Suprapubic skin (tissue), 4 donors: ENCODE results near the gene CDK5. TPM values are rescaled to one million over a fixed set of nuclear protein-coding genes. Genes with fewer than 3 reads are reported as not detected.

ENCODE experiments used
- DNase-seq, 2 donors: peaks; one replicate each; pipeline ENCODE4 v3.0.0-alpha.2; 2019; ENCODE audit warnings: low spot score in 2 of 2
- H3K27ac ChIP-seq: fragments of 200-600 bp; sonication (generic); one replicate; pipeline ENCODE4 v1.5.1; 2019
- H3K27me3 ChIP-seq: fragments of 200-600 bp; sonication (generic); one replicate; pipeline ENCODE4 v1.5.1; 2019
- H3K36me3 ChIP-seq: fragments of 200-600 bp; sonication (generic); one replicate; pipeline ENCODE4 v1.5.1; 2019
- H3K4me1 ChIP-seq: fragments of 200-600 bp; sonication (generic); one replicate; pipeline ENCODE4 v1.5.1; 2019
- H3K4me3 ChIP-seq: fragments of 200-600 bp; sonication (generic); one replicate; pipeline ENCODE4 v1.5.1; 2019; ENCODE audit warnings: mild to moderate bottlenecking
- H3K9me3 ChIP-seq: fragments of 200-600 bp; sonication (generic); one replicate; pipeline ENCODE4 v1.5.1; 2019
- EP300 ChIP-seq: sonication (generic); formaldehyde crosslinking; IDR thresholded peaks from one replicate; pipeline ENCODE4 v1.6.1; 2017; ENCODE audit warnings: antibody characterized with exemption
- POLR2A ChIP-seq, 2 donors: fragments of 450-650 bp; IDR thresholded peaks; one replicate each; pipeline ENCODE4 v1.6.1; 2017; ENCODE audit warnings: antibody characterized with exemption in 2 of 2, mild to moderate bottlenecking in 2 of 2, moderate library complexity in 2 of 2
- POLR2AphosphoS5 ChIP-seq, 3 donors: sonication (generic); formaldehyde crosslinking; IDR thresholded peaks; one replicate each; pipeline ENCODE4 v1.6.1; 2017; ENCODE audit warnings: antibody characterized with exemption in 3 of 3
- WGBS: methylation state at CpG from one replicate; pipeline ENCODE4 v1.1.5; 2018; 5-methylcytosine and 5-hydroxymethylcytosine counted together
- total RNA-seq, 4 donors: library from RNA; depleted of rRNA; stranded (reverse); fragments of >200 nt; gene quantifications; one replicate each; pipeline ENCODE4 v1.1.0, GENCODE V29; 2016
- TF ChIP-seq, protein P1 (sequence below), 2 donors: fragments of 200-600 bp in 1 of 2; fragments of 450-650 bp in 1 of 2; sonication (generic) in 1 of 2; IDR thresholded peaks; one replicate each; pipeline ENCODE4 v1.5.1; 2016 to 2019; ENCODE audit warnings: antibody characterized with exemption in 2 of 2, mild to moderate bottlenecking in 1 of 2, moderate library complexity in 1 of 2

The CDK5 gene
- total RNA-seq, 4 donors from 2014 or later, result 7.7 to 14.7 (median 13.4) TPM

DNA sequence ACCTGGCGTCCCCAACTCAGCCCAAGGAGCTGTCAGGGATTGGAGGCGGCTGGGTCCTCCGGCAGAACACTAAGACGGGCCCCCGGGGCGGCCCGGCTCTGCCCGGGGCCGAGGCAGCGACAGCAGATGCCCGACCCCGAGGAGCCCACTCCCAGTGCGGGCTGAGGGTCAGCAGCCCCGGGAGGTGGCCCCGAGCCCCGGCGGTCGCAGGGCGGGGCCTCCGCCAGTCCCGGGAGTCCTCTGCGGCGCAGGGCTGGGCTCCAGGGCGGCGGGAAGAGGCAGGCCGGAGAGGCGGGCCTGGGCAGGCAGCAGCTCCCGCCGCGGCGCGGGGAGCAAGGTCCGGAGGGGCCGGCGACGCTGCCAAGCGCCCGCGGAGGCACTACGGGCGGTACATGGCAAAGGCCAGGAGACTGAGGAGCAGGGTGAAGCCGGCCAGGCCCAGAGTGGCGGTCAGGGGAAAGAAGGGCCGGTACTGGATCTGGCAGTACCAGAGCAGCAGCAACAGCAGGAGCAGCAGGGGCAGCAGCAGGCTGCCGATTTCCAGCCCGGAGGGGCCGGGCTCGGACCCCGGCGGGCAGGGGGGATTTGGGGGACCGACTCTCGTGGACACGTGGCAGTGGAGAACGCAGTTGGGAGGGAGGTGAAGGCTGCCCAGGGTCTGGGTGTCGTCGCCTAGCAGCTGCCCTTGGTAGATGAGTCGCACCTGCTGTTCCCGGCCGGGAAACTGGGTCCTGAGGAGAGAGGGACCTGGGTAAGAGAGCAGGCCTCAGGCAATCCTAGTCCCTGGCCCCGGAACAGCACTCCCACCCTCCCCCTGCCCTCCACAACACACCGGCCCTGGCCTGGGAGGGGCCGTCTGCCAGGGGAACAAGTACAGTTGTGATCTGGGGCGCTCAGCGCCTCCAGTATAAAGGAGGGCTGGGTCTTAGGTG lies 23.7 kb upstream of the CDK5 start:
- peaks cover 78% of the 10 kb centered on the region for H3K4me1 ChIP-seq
- TF ChIP-seq, protein P1, sequence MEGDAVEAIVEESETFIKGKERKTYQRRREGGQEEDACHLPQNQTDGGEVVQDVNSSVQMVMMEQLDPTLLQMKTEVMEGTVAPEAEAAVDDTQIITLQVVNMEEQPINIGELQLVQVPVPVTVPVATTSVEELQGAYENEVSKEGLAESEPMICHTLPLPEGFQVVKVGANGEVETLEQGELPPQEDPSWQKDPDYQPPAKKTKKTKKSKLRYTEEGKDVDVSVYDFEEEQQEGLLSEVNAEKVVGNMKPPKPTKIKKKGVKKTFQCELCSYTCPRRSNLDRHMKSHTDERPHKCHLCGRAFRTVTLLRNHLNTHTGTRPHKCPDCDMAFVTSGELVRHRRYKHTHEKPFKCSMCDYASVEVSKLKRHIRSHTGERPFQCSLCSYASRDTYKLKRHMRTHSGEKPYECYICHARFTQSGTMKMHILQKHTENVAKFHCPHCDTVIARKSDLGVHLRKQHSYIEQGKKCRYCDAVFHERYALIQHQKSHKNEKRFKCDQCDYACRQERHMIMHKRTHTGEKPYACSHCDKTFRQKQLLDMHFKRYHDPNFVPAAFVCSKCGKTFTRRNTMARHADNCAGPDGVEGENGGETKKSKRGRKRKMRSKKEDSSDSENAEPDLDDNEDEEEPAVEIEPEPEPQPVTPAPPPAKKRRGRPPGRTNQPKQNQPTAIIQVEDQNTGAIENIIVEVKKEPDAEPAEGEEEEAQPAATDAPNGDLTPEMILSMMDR (IDR thresholded peaks at IDR 0.05), result no peak
- TF ChIP-seq POLR2A (IDR thresholded peaks at IDR 0.05), result no peak
- no peak for TF ChIP-seq EP300
- TF ChIP-seq POLR2AphosphoS5 (IDR thresholded peaks at IDR 0.05), result no peak
- peaks cover 14% of the 10 kb centered on the region for H3K36me3 ChIP-seq
- 23% methylated on average over 43 of the region's 64 CpGs for WGBS
- no peaks in the 10 kb centered on the region for H3K9me3 ChIP-seq
- peak overlapping the region; percentile 91 for H3K27ac ChIP-seq
- peak in 1 of 2 donors; percentile 74 for DNase-seq
- H3K27me3 ChIP-seq, result no peaks in the 10 kb centered on the region
- H3K4me3 ChIP-seq, result peak overlapping the region; percentile 75

DNA sequence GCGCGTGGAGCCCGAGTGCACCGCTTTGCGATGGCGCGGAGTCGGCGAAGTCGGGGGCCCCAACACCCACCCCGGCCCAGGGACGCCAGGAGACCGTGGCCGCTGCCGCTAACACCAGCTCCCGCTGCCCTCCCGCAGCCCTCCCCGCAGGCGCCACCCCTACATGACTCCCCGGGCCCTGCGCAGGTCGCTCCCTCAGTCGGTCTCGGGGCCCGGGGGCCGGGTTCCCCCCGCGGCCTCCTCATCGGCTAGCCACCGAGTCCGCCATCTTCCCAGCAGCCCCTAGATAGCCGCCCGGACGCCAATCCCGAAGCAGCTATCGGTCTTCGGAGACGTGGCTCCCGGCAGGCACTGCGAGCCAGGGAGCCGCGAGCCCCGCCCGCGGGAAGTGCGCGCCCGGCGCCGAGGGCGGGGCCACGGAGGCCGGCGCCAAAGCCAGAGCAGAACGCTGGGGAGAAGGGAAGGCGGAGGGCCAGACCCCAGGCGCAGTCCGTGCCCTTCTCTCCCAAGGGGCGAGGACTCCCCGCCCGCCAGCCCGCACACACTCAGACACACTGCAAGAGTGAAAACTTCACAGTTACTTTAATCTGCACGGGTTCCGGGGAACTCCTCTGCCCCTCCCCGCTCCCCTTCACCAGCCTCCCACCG lies 22.9 kb upstream of the CDK5 start, which contains the start of gene FASTK:
TSS of gene FASTK (minus strand) at position 288 of the 648 bp plus-strand sequence. CDS start at position 245, 43 bp downstream.
- TF ChIP-seq POLR2AphosphoS5 (IDR thresholded peaks at IDR 0.05) (no peak), POLR2A (IDR thresholded peaks at IDR 0.05) (peak in 1 of 2 donors; percentile 53), EP300 (no peak)
- TF ChIP-seq, protein P1 (IDR thresholded peaks at IDR 0.05), result no peak
- Histone ChIP-seq H3K4me1 (peaks cover 74% of the 10 kb centered on the region), H3K27ac (peak within 1 kb of the TSS; percentile 91)

DNA sequence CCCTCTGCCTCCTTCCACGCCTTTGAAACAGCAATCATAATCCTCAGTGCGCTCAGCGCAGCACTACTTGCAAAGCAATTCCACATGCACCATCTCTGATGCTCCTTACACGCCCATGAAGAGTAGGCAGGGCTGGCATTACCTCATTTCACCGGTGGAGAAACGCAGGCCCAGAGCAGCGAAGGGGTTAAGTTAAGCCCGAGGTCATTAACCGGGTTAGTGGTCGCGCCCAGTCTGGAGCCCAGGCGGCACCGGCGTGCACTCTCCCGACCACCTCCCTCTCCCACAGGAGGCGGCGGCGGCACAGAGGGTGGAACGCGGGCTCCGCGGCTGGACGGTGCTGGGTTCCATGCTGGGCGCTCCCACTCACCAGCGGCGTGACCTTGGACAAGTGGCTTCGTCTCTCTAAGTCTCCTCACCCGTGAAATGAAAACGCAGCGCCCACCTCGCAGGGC lies 22.4 kb upstream of the CDK5 start:
- peaks cover 27% of the 10 kb centered on the region for H3K36me3 ChIP-seq
- peaks cover 69% of the 10 kb centered on the region for H3K4me1 ChIP-seq
- H3K9me3 ChIP-seq, result no peaks in the 10 kb centered on the region
- no peak for DNase-seq
- no peaks in the 10 kb centered on the region for H3K27me3 ChIP-seq
- H3K27ac ChIP-seq, result peak overlapping the region; percentile 91
- 2% methylated on average over 9 of the region's 31 CpGs for WGBS
- peak overlapping the region; percentile 75 for H3K4me3 ChIP-seq
- no peak for TF ChIP-seq EP300
- no peak for TF ChIP-seq POLR2A (IDR thresholded peaks at IDR 0.05)
- TF ChIP-seq, protein P1 (IDR thresholded peaks at IDR 0.05), result no peak
- TF ChIP-seq POLR2AphosphoS5 (IDR thresholded peaks at IDR 0.05), result no peak

More for the DNA sequence above, 22.9 kb upstream of the CDK5 start, which contains the start of gene FASTK:
- peak; percentile 92 to 93 for DNase-seq
- H3K9me3 ChIP-seq, result no peaks in the 10 kb centered on the region
- no CpG with 5 or more reads among the region's 66 CpGs for WGBS
- peaks cover 22% of the 10 kb centered on the region for H3K36me3 ChIP-seq
- no peaks in the 10 kb centered on the region for H3K27me3 ChIP-seq
- H3K4me3 ChIP-seq, result peak within 1 kb of the TSS; percentile 75

DNA sequence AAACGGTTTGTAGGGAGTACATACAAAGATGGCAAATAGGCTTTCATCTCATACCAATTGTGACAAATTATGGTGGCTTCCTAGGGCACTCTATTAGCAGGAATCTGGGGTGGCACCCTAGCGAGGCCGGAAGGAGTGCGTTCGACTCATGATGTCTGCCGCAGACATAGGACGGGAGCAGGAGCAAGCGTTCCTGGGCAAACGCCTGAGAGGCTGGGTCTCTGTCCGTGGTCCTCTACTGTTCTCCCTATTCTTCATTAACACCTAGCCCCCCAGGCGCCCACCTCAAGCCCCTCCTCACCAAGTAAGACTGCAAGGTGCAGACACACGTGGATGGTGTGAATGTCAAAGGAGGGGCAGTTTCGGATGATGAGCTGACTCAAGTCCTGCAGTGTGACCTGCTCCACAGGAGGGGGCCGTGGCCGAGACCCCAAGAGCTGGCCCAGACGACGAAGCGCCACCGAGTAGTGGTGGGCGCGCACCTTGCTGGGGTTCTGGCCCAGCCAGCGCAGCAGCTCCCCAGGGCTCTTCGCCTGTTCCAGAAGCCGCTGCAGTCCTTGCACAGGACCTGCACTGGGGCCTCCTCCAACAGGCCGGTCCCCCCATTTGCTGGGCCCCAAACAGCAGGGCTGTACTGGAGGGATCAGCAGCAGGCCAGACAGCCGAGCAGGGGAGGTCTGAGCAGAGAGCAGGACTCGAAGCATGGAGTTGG lies 21.7 kb upstream of the CDK5 start:
- DNase-seq, result peak in 1 of 2 donors; percentile 64
- WGBS, result 78% methylated on average over 23 of the region's 27 CpGs
- H3K4me3 ChIP-seq, result peak overlapping the region; percentile 75
- peaks cover 35% of the 10 kb centered on the region for H3K36me3 ChIP-seq
- H3K27ac ChIP-seq, result no peak overlapping the region
- peaks cover 67% of the 10 kb centered on the region for H3K4me1 ChIP-seq
- no peaks in the 10 kb centered on the region for H3K27me3 ChIP-seq
- no peaks in the 10 kb centered on the region for H3K9me3 ChIP-seq
- no peak for TF ChIP-seq POLR2A (IDR thresholded peaks at IDR 0.05)
- TF ChIP-seq POLR2AphosphoS5 (IDR thresholded peaks at IDR 0.05), result no peak
- TF ChIP-seq, protein P1 (IDR thresholded peaks at IDR 0.05), result no peak
- TF ChIP-seq EP300, result no peak
